Fibroblast of gingiva (primary cell): ENCODE results near the gene ATXN10.

Source experiments
- DNase-seq: peaks from one replicate; pipeline ENCODE4 v3.0.0-alpha.2; 2011; ENCODE audit warnings: low read depth

Gene ATXN10

GRCh38 chr22:45891996-45892621, 220.5 kb downstream of the ATXN10 start:
- DNase-seq = no peak

GRCh38 chr22:45892681-45893461, 221.2 kb downstream of the ATXN10 start:
- no peak for DNase-seq

GRCh38 chr22:45893516-45893915, 221.9 kb downstream of the ATXN10 start:
- DNase-seq = no peak
